H1 (cell line): Measurements from ENCODE around the gene FGGY. TPM values are rescaled to one million over a fixed set of nuclear protein-coding genes. Genes with fewer than 3 reads are reported as not detected.

ENCODE experiments used
- ASH2L ChIP-seq: fragments of 200-600, 300-600 bp; sonication (generic); IDR thresholded peaks from one replicate; pipeline ENCODE4 v1.7.1; 2017; ENCODE audit warnings: low read length
- BCL11A ChIP-seq, 2 experiments: IDR thresholded peaks; one replicate each; pipeline ENCODE4 v1.6.1; 2011; ENCODE audit warnings: low read depth in 2 of 2, low read length in 2 of 2, mild to moderate bottlenecking in 2 of 2
- HDAC2 ChIP-seq, 2 experiments: fragments of 300-600 bp in 1 of 2; sonication (generic) in 1 of 2; IDR thresholded peaks; 2 replicates each; pipeline ENCODE4 v1.6.1; 2011 to 2012; ENCODE audit warnings: low read depth in 2 of 2, low read length in 2 of 2, mild to moderate bottlenecking in 2 of 2, moderate library complexity in 2 of 2, borderline replicate concordance in 1 of 2, inconsistent platforms in 1 of 2
- JUN ChIP-seq: IDR thresholded peaks from 2 replicates; pipeline ENCODE4 v1.6.1; 2011; ENCODE audit warnings: low read depth, mild to moderate bottlenecking, improper control_type of control experiment, low read length
- POU5F1 ChIP-seq: IDR thresholded peaks from 2 replicates; pipeline ENCODE4 v1.6.1; 2011; ENCODE audit warnings: low read depth, mild to moderate bottlenecking, low read length, moderate library complexity
- RAD21 ChIP-seq, 2 experiments: IDR thresholded peaks in 1 of 2; conservative IDR thresholded peaks in 1 of 2; 2 replicates each; pipeline ENCODE4 v1.6.1; 2011; ENCODE audit warnings: low read depth in 2 of 2, low read length in 2 of 2, improper control_type of control experiment in 1 of 2, inconsistent platforms in 1 of 2, mild to moderate bottlenecking in 1 of 2, moderate library complexity in 1 of 2
- RFX5 ChIP-seq: IDR thresholded peaks from 2 replicates; pipeline ENCODE4 v1.6.1; 2011; ENCODE audit warnings: low read depth, low read length, improper control_type of control experiment, borderline replicate concordance
- polyA plus RNA-seq, 7 experiments: library from polyadenylated mRNA; depleted of rRNA in 3 of 7; stranded (reverse) in 5 of 7; unstranded in 2 of 7; fragments of >200 nt in 5 of 7; fragments of 200-250 nt in 2 of 7; gene quantifications; 1 replicate in 5 of 7; 2 replicates in 1 of 7; 4 replicates in 1 of 7; pipeline versions ENCODE4 v1.2.1 to v1.2.3, GENCODE V29; 2011 to 2013; ENCODE audit warnings: missing spikeins in 2 of 7, mixed read lengths in 2 of 7
- total RNA-seq: library from RNA; stranded (reverse); fragmentation: NEBNext Ultra II Directional; extraction: Animal tissue kit (Norgen Biotek cat#: 25700); gene quantifications from 2 replicates; pipeline ENCODE4 v1.2.1, GENCODE V29; 2021
- TF ChIP-seq, protein P1 (sequence below): fragments of 300-600 bp; sonication (generic); IDR thresholded peaks from 2 replicates; pipeline ENCODE4 v1.7.1; 2012; ENCODE audit warnings: low read length, moderate library complexity, mild to moderate bottlenecking, inconsistent platforms; ENCODE audit not compliant: insufficient replicate concordance

FGGY gene
- total and polyA plus RNA-seq, 2 of the 8 experiments (the other 6 are each of a cell fraction or from before 2014, with no cell fraction given): 10.3 to 12.5 TPM

- TF ChIP-seq, protein P1, sequence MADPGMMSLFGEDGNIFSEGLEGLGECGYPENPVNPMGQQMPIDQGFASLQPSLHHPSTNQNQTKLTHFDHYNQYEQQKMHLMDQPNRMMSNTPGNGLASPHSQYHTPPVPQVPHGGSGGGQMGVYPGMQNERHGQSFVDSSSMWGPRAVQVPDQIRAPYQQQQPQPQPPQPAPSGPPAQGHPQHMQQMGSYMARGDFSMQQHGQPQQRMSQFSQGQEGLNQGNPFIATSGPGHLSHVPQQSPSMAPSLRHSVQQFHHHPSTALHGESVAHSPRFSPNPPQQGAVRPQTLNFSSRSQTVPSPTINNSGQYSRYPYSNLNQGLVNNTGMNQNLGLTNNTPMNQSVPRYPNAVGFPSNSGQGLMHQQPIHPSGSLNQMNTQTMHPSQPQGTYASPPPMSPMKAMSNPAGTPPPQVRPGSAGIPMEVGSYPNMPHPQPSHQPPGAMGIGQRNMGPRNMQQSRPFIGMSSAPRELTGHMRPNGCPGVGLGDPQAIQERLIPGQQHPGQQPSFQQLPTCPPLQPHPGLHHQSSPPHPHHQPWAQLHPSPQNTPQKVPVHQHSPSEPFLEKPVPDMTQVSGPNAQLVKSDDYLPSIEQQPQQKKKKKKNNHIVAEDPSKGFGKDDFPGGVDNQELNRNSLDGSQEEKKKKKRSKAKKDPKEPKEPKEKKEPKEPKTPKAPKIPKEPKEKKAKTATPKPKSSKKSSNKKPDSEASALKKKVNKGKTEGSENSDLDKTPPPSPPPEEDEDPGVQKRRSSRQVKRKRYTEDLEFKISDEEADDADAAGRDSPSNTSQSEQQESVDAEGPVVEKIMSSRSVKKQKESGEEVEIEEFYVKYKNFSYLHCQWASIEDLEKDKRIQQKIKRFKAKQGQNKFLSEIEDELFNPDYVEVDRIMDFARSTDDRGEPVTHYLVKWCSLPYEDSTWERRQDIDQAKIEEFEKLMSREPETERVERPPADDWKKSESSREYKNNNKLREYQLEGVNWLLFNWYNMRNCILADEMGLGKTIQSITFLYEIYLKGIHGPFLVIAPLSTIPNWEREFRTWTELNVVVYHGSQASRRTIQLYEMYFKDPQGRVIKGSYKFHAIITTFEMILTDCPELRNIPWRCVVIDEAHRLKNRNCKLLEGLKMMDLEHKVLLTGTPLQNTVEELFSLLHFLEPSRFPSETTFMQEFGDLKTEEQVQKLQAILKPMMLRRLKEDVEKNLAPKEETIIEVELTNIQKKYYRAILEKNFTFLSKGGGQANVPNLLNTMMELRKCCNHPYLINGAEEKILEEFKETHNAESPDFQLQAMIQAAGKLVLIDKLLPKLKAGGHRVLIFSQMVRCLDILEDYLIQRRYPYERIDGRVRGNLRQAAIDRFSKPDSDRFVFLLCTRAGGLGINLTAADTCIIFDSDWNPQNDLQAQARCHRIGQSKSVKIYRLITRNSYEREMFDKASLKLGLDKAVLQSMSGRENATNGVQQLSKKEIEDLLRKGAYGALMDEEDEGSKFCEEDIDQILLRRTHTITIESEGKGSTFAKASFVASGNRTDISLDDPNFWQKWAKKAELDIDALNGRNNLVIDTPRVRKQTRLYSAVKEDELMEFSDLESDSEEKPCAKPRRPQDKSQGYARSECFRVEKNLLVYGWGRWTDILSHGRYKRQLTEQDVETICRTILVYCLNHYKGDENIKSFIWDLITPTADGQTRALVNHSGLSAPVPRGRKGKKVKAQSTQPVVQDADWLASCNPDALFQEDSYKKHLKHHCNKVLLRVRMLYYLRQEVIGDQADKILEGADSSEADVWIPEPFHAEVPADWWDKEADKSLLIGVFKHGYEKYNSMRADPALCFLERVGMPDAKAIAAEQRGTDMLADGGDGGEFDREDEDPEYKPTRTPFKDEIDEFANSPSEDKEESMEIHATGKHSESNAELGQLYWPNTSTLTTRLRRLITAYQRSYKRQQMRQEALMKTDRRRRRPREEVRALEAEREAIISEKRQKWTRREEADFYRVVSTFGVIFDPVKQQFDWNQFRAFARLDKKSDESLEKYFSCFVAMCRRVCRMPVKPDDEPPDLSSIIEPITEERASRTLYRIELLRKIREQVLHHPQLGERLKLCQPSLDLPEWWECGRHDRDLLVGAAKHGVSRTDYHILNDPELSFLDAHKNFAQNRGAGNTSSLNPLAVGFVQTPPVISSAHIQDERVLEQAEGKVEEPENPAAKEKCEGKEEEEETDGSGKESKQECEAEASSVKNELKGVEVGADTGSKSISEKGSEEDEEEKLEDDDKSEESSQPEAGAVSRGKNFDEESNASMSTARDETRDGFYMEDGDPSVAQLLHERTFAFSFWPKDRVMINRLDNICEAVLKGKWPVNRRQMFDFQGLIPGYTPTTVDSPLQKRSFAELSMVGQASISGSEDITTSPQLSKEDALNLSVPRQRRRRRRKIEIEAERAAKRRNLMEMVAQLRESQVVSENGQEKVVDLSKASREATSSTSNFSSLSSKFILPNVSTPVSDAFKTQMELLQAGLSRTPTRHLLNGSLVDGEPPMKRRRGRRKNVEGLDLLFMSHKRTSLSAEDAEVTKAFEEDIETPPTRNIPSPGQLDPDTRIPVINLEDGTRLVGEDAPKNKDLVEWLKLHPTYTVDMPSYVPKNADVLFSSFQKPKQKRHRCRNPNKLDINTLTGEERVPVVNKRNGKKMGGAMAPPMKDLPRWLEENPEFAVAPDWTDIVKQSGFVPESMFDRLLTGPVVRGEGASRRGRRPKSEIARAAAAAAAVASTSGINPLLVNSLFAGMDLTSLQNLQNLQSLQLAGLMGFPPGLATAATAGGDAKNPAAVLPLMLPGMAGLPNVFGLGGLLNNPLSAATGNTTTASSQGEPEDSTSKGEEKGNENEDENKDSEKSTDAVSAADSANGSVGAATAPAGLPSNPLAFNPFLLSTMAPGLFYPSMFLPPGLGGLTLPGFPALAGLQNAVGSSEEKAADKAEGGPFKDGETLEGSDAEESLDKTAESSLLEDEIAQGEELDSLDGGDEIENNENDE: no peak
- TF ChIP-seq JUN (no peak), HDAC2 (IDR thresholded peaks at IDR 0.05; ENCODE audit: borderline replicate concordance in 1 of 2, low read depth in 2 of 2, low read length in 2 of 2) (no peak), RAD21 (IDR thresholded peaks at IDR 0.05 in 1 of 2, conservative IDR thresholded peaks at IDR 0.05 in 1 of 2; ENCODE audit: low read depth in 2 of 2, low read length in 2 of 2) (no peak), ASH2L (no peak), BCL11A (IDR thresholded peaks at IDR 0.05; ENCODE audit: low read depth in 2 of 2, low read length in 2 of 2) (no peak), POU5F1 (no peak), RFX5 (no peak)
These were observed 300.7 kb downstream of the FGGY start (continued) for GRCh38 chr1:59597420-59598119.
